Measurements from ENCODE around the gene ITPKB.

DNA sequence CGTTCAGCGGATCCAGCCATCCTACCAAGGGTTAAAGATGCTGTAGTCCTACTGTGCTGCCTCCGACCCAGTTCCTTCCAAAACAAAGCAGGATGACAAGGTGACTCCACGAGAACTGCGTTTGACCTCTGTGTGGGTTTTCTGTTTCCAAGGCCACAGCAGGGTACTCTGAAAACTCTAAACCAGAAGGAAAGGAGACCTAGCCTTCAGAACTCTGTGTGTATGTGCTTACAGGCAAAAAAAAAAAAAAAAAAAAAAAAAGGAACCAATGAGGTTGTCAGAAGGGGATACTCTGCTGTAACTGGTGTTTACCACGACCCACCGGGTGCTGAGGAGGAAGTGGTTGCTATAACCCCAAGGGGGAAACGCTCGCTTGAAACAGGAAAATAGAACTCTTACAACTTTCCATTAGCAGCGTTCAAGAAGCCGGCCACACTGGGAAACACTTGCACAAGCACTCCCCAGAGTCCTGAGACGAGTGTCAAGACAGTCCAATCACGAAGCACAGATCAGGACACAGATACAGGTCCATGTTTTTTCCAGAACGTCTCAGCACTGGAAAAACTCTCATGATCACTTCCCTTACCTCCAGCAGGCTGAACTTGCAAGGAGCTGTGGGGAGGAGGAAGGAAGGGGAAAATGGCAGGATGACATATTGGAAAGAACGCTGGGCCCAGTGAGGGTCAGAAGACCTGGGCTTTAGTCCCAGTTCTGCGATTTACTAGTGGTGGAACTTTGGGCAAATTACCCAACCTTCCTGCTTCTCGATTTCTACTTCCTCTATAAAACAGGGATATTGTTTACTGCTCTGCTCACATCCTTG, 64.0 kb downstream of the ITPKB start:
- TF ChIP-seq, protein P1, sequence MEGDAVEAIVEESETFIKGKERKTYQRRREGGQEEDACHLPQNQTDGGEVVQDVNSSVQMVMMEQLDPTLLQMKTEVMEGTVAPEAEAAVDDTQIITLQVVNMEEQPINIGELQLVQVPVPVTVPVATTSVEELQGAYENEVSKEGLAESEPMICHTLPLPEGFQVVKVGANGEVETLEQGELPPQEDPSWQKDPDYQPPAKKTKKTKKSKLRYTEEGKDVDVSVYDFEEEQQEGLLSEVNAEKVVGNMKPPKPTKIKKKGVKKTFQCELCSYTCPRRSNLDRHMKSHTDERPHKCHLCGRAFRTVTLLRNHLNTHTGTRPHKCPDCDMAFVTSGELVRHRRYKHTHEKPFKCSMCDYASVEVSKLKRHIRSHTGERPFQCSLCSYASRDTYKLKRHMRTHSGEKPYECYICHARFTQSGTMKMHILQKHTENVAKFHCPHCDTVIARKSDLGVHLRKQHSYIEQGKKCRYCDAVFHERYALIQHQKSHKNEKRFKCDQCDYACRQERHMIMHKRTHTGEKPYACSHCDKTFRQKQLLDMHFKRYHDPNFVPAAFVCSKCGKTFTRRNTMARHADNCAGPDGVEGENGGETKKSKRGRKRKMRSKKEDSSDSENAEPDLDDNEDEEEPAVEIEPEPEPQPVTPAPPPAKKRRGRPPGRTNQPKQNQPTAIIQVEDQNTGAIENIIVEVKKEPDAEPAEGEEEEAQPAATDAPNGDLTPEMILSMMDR (conservative IDR thresholded peaks at IDR 0.05; ENCODE audit: low read depth in 2 of 2), result no peak
- TF ChIP-seq POLR2AphosphoS5 (IDR thresholded peaks at IDR 0.05; ENCODE audit: low read depth), result no peak

All from GM23338 (cell line).